Measurements from ENCODE around the gene PDIK1L.

Gene PDIK1L

DNA sequence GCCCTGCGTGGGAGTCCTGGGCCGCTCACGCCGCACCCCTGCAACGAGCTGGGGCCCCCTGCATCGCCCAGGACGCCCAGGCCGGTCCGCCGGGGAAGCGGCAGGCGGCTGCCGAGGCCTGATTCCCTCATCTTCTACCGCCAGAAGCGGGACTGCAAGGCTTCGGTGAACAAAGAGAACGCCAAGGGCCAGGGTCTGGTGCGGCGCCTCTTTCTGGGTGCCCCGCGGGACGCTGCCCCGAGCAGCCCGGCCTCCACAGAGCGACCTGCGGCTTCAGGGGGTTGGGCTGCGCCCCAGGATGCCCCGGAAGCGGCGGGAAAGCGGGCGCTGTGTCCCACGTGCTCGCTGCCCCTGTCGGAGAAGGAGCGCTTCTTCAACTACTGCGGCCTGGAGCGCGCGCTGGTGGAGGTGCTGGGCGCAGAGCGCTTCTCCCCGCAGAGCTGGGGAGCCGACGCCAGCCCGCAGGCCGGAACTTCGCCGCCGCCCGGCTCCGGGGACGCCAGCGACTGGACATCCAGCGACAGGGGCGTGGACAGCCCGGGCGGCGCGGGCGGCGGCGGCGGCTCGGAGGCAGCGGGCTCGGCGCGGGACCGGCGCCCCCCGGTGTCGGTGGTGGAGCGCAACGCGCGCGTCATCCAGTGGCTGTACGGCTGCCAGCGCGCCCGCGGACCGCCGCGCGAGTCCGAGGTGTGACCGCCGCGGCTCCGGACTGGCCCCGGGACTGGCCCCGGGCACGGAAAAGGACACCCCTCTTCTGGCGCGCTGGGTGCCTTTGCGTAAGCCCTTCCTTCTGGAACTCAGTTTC lies 50.0 kb downstream of the PDIK1L start:
- Histone ChIP-seq H3K4me1 (peaks cover 52 to 91% (median 83%) of the 10 kb centered on the region in 10 experiments), H4K20me1 (no peaks in the 10 kb centered on the region), H3K9ac (peak overlapping the region; percentile 62 to 87 (median 79)), H3K4me3 (peak overlapping the region; percentile 53 to 68 (median 60)), H3K27ac (peak overlapping the region in 10 of 11 experiments; percentile 23 to 88 (median 82); a peak in 19 of 22 replicates), H3K36me3 (no peaks in the 10 kb centered on the region), H3K9me3 (replicated peaks in 1 of 11) (no peaks in the 10 kb centered on the region), H3K27me3 (peaks cover 0 to 30% (median 6%) of the 10 kb centered on the region in 11 experiments; a peak in 9 of 22 replicates), H3K4me2 (peak overlapping the region; percentile 93 to 100 (median 97))
- TF ChIP-seq Cebpa-rat (IDR thresholded peaks at IDR 0.05) = no peak

DNA sequence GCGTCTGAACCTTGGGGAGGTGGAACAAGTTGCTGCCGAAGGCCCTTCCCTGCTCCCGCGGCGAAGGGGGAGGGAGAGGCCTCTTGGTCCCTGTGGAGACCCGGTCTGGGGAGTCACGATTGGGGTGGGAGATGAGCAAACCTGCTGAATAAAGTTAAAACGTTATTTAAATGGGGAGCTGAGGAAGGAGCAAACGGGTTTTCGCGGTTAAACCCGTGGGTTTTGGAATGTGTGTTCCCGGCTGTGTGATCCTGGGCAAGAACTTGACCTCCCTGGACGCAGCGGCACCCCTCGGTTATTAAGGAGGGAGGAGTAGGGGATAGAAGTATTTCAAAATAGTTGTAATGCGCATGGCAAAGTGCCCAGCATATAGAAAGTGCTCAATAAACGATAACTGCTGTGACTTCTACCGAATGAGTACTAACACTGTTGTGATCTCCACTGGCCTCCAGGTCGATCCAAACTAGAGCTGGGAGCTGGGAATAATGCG lies 50.6 kb downstream of the PDIK1L start:
- peak overlapping the region; percentile 93 to 100 (median 97) for H3K4me2 ChIP-seq

DNA sequence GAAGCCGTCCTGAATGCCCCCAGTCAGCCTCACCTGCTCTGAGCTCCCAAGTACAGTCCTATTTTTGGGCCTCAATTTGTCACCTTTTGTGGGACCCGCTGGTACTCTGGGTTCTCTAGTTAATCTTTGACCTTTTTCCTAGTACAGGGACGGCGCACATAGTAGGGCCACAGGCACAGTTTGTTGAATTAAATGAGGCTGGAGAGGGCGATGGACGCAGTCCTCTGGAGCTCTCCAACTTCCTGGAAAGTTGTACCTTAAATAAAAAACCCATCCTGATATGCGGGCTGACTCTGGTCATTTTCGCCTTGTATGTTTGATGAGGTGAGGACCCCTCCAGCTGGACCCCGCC lies 52.0 kb downstream of the PDIK1L start:
- Histone ChIP-seq H3K9ac (peak overlapping the region in 10 of 11 experiments; percentile 47 to 75 (median 68); a peak in 18 of 22 replicates), H3K27ac (peak overlapping the region in 1 of 11 experiments; percentile 26; a peak in 1 of 22 replicates), H3K4me1 (peaks cover 42 to 71% (median 63%) of the 10 kb centered on the region in 10 experiments), H4K20me1 (no peaks in the 10 kb centered on the region), H3K9me3 (replicated peaks in 1 of 11) (no peaks in the 10 kb centered on the region), H3K4me3 (peak overlapping the region; percentile 46 to 68 (median 54)), H3K36me3 (no peaks in the 10 kb centered on the region), H3K4me2 (peak overlapping the region; percentile 74 to 95 (median 91)), H3K27me3 (peaks cover 0 to 29% (median 6%) of the 10 kb centered on the region in 11 experiments; a peak in 9 of 22 replicates)
- TF ChIP-seq Cebpa-rat (IDR thresholded peaks at IDR 0.05) = no peak

More for the DNA sequence above, 50.6 kb downstream of the PDIK1L start:
- TF ChIP-seq Cebpa-rat (IDR thresholded peaks at IDR 0.05) = no peak
- Histone ChIP-seq H3K4me3 (peak overlapping the region; percentile 53 to 68 (median 60)), H3K9ac (peak overlapping the region; percentile 62 to 87 (median 79); a peak in 21 of 22 replicates), H3K9me3 (replicated peaks in 1 of 11) (no peaks in the 10 kb centered on the region), H3K4me1 (peaks cover 47 to 85% (median 77%) of the 10 kb centered on the region in 10 experiments), H3K36me3 (no peaks in the 10 kb centered on the region), H3K27ac (peak overlapping the region in 9 of 11 experiments; percentile 50 to 88 (median 83); a peak in 15 of 22 replicates), H4K20me1 (no peaks in the 10 kb centered on the region), H3K27me3 (peaks cover 0 to 29% (median 6%) of the 10 kb centered on the region in 11 experiments; a peak in 9 of 22 replicates)

DNA sequence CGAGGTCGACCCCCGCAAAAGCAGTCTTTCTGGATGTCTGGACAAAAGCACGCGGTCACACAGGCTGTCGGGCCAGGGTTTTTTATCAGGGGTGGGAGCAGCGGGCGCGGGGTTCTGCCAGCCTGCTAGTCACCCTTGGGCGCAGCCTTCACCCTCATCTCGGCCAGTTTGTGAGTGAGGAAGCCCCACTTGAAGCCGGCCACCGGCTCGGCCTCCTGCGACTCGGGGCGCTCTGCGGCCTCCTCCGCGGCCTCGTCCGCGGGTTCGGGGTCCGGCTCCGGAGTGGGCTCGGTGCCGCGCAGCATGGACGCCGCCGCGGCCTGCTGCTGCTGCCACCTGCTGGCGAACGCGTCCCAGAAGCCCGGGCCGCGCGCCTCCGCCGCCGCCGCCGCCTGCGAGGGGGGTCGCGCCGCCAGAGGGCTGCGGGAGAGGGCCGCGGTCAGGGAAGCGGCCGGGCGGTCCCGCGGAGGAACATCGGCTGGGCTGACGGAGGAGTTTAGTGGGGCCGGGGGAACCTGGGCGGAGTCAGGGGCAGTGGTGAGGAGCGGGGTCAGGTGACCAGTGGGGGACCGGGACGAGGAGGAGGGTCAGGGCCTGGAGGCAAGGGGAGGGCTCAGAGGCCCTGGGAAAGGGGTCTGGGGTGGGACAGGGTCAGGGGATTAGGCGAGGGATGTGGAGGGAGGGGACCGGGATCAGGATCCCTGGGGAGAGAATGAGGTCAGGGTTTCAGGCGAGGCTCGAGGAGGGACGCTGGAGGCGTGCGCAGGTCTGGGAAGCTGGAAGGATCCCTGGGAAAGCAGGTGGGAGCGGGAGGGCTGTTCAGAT lies 52.6 kb downstream of the PDIK1L start:
- Histone ChIP-seq H4K20me1 (no peaks in the 10 kb centered on the region), H3K4me2 (peak overlapping the region; percentile 74 to 95 (median 91)), H3K36me3 (no peaks in the 10 kb centered on the region), H3K27ac (peak overlapping the region in 9 of 11 experiments; percentile 26 to 64 (median 48); a peak in 13 of 22 replicates), H3K4me1 (peaks cover 36 to 71% (median 63%) of the 10 kb centered on the region in 10 experiments), H3K9ac (peak overlapping the region; percentile 47 to 75 (median 67); a peak in 21 of 22 replicates), H3K4me3 (peak overlapping the region; percentile 46 to 68 (median 54)), H3K27me3 (peaks cover 0 to 29% (median 6%) of the 10 kb centered on the region in 11 experiments; a peak in 9 of 22 replicates), H3K9me3 (replicated peaks in 1 of 11) (no peaks in the 10 kb centered on the region)
- TF ChIP-seq Cebpa-rat (IDR thresholded peaks at IDR 0.05) = no peak

DNA sequence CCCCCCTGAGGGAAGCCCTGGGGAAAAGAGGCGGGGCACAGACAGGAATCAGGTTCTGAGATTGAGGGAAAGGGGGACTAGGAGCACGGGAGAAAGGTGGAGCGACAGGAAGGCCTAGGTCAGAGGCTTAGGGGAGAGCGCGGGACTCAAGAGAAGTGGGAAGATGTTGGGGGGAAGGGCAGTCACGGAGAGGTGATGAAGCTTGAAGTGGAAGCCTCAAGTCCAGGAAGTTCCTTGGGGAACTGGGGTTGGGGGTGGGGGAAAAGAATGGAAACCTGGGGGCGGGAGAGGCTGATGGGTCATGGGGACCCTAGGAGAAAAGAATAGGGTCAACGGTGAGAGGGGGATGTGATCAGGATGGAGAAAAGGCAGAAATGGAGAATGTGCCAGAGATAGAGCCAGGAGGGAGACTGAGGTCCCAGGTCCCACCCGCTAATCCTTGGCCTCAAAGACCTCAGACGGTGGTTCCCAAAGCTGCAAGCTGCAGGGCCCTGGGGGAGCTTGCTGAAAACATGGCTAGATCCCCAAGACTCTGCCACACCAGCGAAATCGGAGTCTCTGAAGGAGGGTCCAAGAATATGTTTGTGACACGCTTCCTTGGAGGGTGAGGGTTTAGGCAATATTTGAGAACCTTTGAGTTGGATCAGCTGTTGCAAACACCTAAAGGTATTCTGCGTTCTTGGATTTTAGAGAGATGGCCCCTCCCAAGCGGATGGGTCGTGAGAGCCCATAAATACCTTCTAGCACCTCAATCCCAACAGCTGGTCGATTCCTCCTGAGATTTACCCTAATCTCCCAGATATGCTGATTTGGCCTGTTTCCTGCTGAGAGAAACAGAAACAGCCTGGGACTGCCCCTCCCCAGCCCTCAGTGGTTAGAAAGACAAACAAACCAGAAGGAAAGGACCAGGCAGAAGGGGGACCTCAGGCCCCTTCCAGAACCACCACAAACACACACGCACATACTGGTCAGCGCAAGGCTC lies 53.5 kb downstream of the PDIK1L start:
- Histone ChIP-seq H3K27ac (peak overlapping the region in 6 of 11 experiments; percentile 26 to 64 (median 50); a peak in 7 of 22 replicates), H3K9me3 (replicated peaks in 1 of 11) (no peaks in the 10 kb centered on the region), H3K9ac (peak overlapping the region in 9 of 11 experiments; percentile 51 to 75 (median 68); a peak in 15 of 22 replicates)

DNA sequence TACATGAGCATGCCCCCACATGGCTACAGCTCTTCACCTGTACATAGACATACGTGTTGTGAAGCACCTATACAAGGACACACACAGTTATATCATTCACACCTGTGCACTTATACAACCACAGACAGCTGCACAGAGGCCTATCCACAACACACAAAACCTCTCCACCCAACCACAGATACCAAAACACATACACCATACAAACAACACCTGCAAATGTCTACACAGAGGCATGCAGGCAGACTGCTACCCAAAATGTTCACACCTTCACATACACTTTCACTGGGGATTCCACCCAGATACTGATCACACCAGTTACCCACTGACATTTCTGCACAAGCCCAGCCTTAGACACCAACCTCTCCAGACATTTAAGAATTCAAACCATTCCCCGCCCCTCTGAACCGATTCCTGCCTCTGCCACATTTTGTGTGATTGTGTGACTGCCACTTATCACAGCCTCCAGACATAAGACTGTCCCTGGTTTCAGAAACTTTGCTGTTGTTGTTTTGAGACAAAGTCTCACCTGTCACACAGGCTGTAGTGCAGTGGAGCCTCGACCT lies 55.2 kb downstream of the PDIK1L start:
- Histone ChIP-seq H4K20me1 (peaks cover 0 to 16% (median 4%) of the 10 kb centered on the region in 11 experiments; a peak in 8 of 22 replicates), H3K27ac (no peak overlapping the region), H3K36me3 (peaks cover 0 to 13% (median 11%) of the 10 kb centered on the region in 11 experiments; a peak in 17 of 22 replicates), H3K27me3 (peaks cover 0 to 13% (median 6%) of the 10 kb centered on the region in 11 experiments; a peak in 8 of 22 replicates), H3K4me2 (no peak overlapping the region), H3K4me1 (peaks cover 33 to 64% (median 57%) of the 10 kb centered on the region in 10 experiments), H3K9me3 (replicated peaks in 1 of 11) (no peaks in the 10 kb centered on the region), H3K4me3 (no peak overlapping the region), H3K9ac (no peak overlapping the region)
- no peak for TF ChIP-seq Cebpa-rat (IDR thresholded peaks at IDR 0.05)

More for the DNA sequence above, 53.5 kb downstream of the PDIK1L start:
- Histone ChIP-seq H3K4me3 (peak overlapping the region in 7 of 10 experiments; percentile 46 to 57 (median 52); a peak in 10 of 20 replicates), H3K27me3 (peaks cover 0 to 26% (median 6%) of the 10 kb centered on the region in 11 experiments; a peak in 9 of 22 replicates), H3K36me3 (no peaks in the 10 kb centered on the region), H4K20me1 (no peaks in the 10 kb centered on the region), H3K4me1 (peaks cover 27 to 66% (median 57%) of the 10 kb centered on the region in 10 experiments), H3K4me2 (peak overlapping the region; percentile 74 to 95 (median 91))
- no peak for TF ChIP-seq Cebpa-rat (IDR thresholded peaks at IDR 0.05)
